ENCODE measurements around the gene TECR.

Gene TECR, protein sequence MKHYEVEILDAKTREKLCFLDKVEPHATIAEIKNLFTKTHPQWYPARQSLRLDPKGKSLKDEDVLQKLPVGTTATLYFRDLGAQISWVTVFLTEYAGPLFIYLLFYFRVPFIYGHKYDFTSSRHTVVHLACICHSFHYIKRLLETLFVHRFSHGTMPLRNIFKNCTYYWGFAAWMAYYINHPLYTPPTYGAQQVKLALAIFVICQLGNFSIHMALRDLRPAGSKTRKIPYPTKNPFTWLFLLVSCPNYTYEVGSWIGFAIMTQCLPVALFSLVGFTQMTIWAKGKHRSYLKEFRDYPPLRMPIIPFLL

GRCh38 chr19:14529254-14530004 is at the start of gene TECR:
TECR (plus strand) TSS chr19:14529594; CDS start chr19:14529697, 103 bp downstream.
- H3K4me1 Mint-ChIP-seq (ENCODE audit: low read depth) = peaks cover 50% of the 10 kb centered on the region
- H3K27ac Mint-ChIP-seq = peak within 1 kb of the TSS; percentile 98
- H3K9me3 Mint-ChIP-seq = no peaks in the 10 kb centered on the region
- peak within 1 kb of the TSS; percentile 93 for H3K4me3 Mint-ChIP-seq
- H3K36me3 Mint-ChIP-seq (ENCODE audit: low read depth) = peaks cover 30% of the 10 kb centered on the region
- H3K27me3 Mint-ChIP-seq = no peaks in the 10 kb centered on the region
- DNase-seq = peak; percentile 100

DNA sequence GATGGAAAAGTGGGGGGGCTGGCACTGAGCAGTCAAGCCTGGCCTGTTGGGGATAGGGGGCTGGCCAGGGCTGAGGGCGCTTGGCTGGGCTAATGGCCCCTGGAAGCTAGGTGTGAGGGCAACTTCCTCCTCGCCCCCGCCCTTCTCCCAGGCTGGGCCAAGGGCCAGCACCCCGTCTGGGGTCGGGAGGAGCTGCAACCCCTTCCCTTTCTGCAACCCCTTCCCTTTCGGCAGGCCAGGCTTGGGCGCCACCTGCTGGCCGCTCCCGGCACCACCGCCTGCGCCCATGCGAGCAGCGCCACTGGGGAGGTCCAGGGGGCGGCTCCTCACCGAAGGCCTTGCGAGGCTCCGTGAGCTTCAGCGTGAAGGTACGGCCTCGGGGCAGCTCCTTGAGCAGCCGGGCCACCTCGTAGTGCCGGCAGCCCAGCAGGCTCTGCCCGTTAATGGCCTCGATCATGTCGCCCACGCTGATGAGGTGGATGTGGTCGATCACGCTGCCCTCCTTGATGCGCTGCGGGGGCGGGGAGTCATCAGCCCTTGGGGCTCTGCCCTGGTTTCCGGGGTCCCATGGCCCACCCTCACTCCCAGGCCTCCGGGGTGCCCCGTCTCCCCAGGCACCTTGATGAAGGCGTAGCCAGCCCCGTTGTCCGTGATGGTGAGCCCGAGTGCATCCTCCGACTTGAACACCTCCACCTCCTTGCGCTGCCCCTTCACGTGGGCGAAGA is 49.3 kb upstream of the TECR start:
- Mint-ChIP-seq H3K27ac (no peak overlapping the region), H3K27me3 (peaks cover 7% of the 10 kb centered on the region), H3K36me3 (ENCODE audit: low read depth) (peaks cover 18% of the 10 kb centered on the region), H3K4me3 (no peak overlapping the region), H3K4me1 (ENCODE audit: low read depth) (peaks cover 17% of the 10 kb centered on the region), H3K9me3 (no peaks in the 10 kb centered on the region)
- peak; percentile 86 for DNase-seq

GRCh38 chr19:14480700-14481079 is 48.7 kb upstream of the TECR start:
- DNase-seq = no peak
- Mint-ChIP-seq H3K27ac (no peak overlapping the region), H3K27me3 (peaks cover 4% of the 10 kb centered on the region), H3K4me1 (ENCODE audit: low read depth) (peaks cover 14% of the 10 kb centered on the region), H3K36me3 (ENCODE audit: low read depth) (peaks cover 18% of the 10 kb centered on the region), H3K9me3 (no peaks in the 10 kb centered on the region), H3K4me3 (no peak overlapping the region)

GRCh38 chr19:14482172-14482941 is 47.0 kb upstream of the TECR start:
- H3K4me3 Mint-ChIP-seq = no peak overlapping the region
- H3K36me3 Mint-ChIP-seq (ENCODE audit: low read depth) = peaks cover 18% of the 10 kb centered on the region

GRCh38 chr19:14487370-14488125 is 41.8 kb upstream of the TECR start:
- DNase-seq = no peak
- Mint-ChIP-seq H3K27me3 (no peaks in the 10 kb centered on the region), H3K4me1 (ENCODE audit: low read depth) (peaks cover 6% of the 10 kb centered on the region), H3K27ac (no peak overlapping the region), H3K36me3 (ENCODE audit: low read depth) (peaks cover 24% of the 10 kb centered on the region), H3K9me3 (no peaks in the 10 kb centered on the region), H3K4me3 (no peak overlapping the region)

More at GRCh38 chr19:14482172-14482941, 47.0 kb upstream of the TECR start:
- no peaks in the 10 kb centered on the region for H3K9me3 Mint-ChIP-seq
- H3K27me3 Mint-ChIP-seq = no peaks in the 10 kb centered on the region
- no peak for DNase-seq
- peaks cover 10% of the 10 kb centered on the region for H3K4me1 Mint-ChIP-seq (ENCODE audit: low read depth)
- no peak overlapping the region for H3K27ac Mint-ChIP-seq

DNA sequence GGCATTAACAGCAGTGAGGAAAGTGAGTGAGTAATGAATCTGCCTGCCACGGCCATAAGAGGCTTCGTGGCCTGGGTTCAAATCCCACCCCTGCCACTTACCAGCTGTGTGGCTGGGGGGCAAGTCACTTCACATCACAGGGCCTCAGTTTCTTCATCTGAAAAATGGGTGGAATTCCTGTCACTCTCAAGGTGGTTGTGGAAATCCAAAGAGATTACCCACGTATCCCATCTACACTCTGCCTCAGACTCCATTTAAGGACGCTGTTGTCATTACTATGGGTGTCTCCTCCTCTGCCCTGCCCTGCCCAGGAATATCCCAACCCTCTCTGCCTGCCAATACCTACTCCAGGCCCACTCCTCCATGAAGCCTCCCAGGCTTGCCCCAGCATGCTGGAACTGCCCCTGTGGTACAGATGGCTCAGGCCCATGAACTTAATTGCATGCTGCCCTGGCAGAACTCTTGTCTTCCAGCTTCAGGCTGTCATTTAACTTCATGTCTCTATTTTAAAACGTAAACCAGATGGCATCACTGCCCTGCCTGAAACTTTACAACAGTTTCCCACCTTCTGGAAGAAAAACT is 36.5 kb upstream of the TECR start:
- H3K27ac Mint-ChIP-seq = peak overlapping the region; percentile 57
- H3K27me3 Mint-ChIP-seq = no peaks in the 10 kb centered on the region
- DNase-seq = no peak
- no peaks in the 10 kb centered on the region for H3K9me3 Mint-ChIP-seq
- H3K4me3 Mint-ChIP-seq = no peak overlapping the region
- peaks cover 26% of the 10 kb centered on the region for H3K36me3 Mint-ChIP-seq (ENCODE audit: low read depth)
- peaks cover 24% of the 10 kb centered on the region for H3K4me1 Mint-ChIP-seq (ENCODE audit: low read depth)

DNA sequence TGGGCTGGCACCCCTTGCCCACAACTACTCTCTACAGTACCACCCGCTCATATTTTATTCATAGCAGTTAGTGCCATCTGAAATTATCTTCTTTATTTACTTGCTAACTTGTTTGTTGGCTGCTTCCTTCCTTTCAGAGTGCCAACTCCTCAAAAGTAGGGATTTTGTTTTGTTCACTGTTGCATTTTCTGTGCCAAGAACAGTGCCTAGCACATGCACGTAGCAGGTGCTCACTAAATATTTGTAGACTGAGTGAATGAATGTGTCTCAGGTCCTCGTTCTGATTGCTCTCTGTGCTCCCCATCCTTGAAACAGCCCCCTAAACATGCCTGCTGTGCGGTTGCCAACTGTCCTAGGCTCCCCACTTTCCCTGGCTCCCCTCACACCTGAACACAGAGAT is 35.0 kb upstream of the TECR start:
- Mint-ChIP-seq H3K4me1 (ENCODE audit: low read depth) (peaks cover 24% of the 10 kb centered on the region), H3K9me3 (no peaks in the 10 kb centered on the region), H3K4me3 (peak overlapping the region; percentile 80), H3K36me3 (ENCODE audit: low read depth) (peaks cover 19% of the 10 kb centered on the region), H3K27ac (peak overlapping the region; percentile 80), H3K27me3 (no peaks in the 10 kb centered on the region)
- no peak for DNase-seq

- H3K36me3 Mint-ChIP-seq (ENCODE audit: low read depth) = peaks cover 12% of the 10 kb centered on the region
- no peak for DNase-seq
- H3K9me3 Mint-ChIP-seq = no peaks in the 10 kb centered on the region
- no peaks in the 10 kb centered on the region for H3K27me3 Mint-ChIP-seq
- H3K4me1 Mint-ChIP-seq (ENCODE audit: low read depth) = peaks cover 24% of the 10 kb centered on the region
- H3K4me3 Mint-ChIP-seq = peak overlapping the region; percentile 80
- peak overlapping the region; percentile 87 for H3K27ac Mint-ChIP-seq
These were observed 34.3 kb upstream of the TECR start for GRCh38 chr19:14494910-14495671.

DNA sequence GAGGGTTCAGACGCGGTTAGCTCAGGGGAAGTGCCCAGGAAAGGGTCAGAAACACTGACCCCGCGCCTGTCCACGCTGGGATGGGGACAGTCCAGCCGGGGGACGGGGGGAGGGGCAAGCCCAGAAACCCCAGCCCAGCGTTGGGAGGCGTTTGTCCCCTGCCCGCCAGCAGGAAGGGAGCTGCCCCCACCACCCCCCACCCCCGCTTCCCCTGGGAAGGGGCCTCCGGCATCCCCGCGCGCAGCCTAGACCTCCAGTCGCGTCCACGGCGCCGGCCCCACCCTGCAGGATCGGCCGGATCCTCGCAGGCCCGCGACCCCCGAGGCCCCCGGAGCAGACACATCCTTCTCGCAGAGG is 33.7 kb upstream of the TECR start:
- Mint-ChIP-seq H3K4me3 (peak overlapping the region; percentile 80), H3K9me3 (no peaks in the 10 kb centered on the region), H3K36me3 (ENCODE audit: low read depth) (peaks cover 10% of the 10 kb centered on the region), H3K27me3 (no peaks in the 10 kb centered on the region), H3K27ac (peak overlapping the region; percentile 87), H3K4me1 (ENCODE audit: low read depth) (peaks cover 24% of the 10 kb centered on the region)
- peak; percentile 38 for DNase-seq

- no peaks in the 10 kb centered on the region for H3K9me3 Mint-ChIP-seq
- H3K4me1 Mint-ChIP-seq (ENCODE audit: low read depth) = peaks cover 24% of the 10 kb centered on the region
- H3K27me3 Mint-ChIP-seq = no peaks in the 10 kb centered on the region
- H3K4me3 Mint-ChIP-seq = peak within 1 kb of the TSS; percentile 80
- peaks cover 10% of the 10 kb centered on the region for H3K36me3 Mint-ChIP-seq (ENCODE audit: low read depth)
- DNase-seq = peak; percentile 90
- peak within 1 kb of the TSS; percentile 87 for H3K27ac Mint-ChIP-seq
These were observed 33.2 kb upstream of the TECR start, which contains the start of gene GIPC1 for GRCh38 chr19:14496029-14496833. GIPC1 (minus strand) TSS chr19:14496127; CDS start chr19:14482976, 13,151 bp downstream.

- Mint-ChIP-seq H3K27me3 (no peaks in the 10 kb centered on the region), H3K9me3 (no peaks in the 10 kb centered on the region), H3K4me1 (ENCODE audit: low read depth) (peaks cover 24% of the 10 kb centered on the region), H3K27ac (peak overlapping the region; percentile 85), H3K4me3 (peak overlapping the region; percentile 80), H3K36me3 (ENCODE audit: low read depth) (peaks cover 6% of the 10 kb centered on the region)
- no peak for DNase-seq
These were observed 32.6 kb upstream of the TECR start for GRCh38 chr19:14496834-14497227.

DNA sequence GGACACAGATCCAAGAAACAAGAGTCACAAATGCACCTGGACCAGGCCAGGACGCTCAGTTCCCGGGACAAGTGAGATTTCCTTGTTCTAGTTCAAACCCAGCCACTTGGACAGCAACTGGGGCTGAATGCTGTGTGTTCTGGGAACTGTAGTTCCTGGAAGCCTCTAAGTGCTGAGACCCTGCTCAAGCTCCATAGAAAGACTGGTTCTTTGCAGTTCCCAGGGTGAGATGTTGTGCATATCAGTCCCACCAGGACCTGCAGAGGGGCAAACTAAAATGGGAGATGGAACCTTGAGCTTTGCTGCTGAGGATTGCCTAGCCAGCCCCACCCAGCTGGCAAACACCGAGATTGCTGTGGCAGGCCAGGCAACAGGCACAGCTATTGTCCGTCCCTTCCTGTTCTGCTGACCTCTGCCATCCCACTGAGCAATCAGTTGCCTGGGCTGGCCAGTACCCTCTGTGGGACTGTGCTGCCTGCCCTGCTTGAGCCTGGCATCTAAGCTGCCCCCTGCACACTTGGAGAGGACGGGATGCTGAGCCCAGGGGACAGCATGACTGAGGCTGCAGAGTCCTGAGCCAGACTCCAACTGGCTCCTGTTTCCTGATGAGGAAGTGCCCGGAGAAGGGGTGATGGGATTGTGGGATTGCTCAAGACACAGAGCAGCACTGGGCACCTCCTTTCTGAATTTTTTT is 32.0 kb upstream of the TECR start:
- peaks cover 6% of the 10 kb centered on the region for H3K36me3 Mint-ChIP-seq (ENCODE audit: low read depth)
- no peak overlapping the region for H3K4me3 Mint-ChIP-seq
- peak overlapping the region; percentile 85 for H3K27ac Mint-ChIP-seq
- no peaks in the 10 kb centered on the region for H3K27me3 Mint-ChIP-seq
- peaks cover 24% of the 10 kb centered on the region for H3K4me1 Mint-ChIP-seq (ENCODE audit: low read depth)
- DNase-seq = no peak
- H3K9me3 Mint-ChIP-seq = no peaks in the 10 kb centered on the region
